H1 (cell line): ENCODE data around the gene PDCD6IP. TPM values are rescaled to one million over a fixed set of nuclear protein-coding genes. Genes with fewer than 3 reads are reported as not detected.
"Not testable (repeated sequence)": the region's sequence is repeated elsewhere in the genome, so short reads cannot be mapped to it uniquely, and the experiment has no call there.

Experiments used
- CTCF ChIA-PET: fragments of 300-600 bp; sonication (Branson Sonifier 250); formaldehyde crosslinking; loops from one replicate; lab custom pipeline; 2021; ENCODE audit not compliant: partially characterized antibody; lab: Charles Lee
- POLR2A ChIA-PET: fragments of 300-600 bp; sonication (Branson Sonifier 250); formaldehyde crosslinking; loops from one replicate; lab custom pipeline; 2021; ENCODE audit warnings: inconsistent platforms; ENCODE audit not compliant: partially characterized antibody; lab: Charles Lee
- DNase-seq, 2 experiments: peaks; one replicate each; pipeline versions ENCODE4 v3.0.0 to v3.0.0-alpha.2; 2010 to 2022; ENCODE audit warnings: low spot score in 2 of 2, low read depth in 1 of 2, mixed read lengths in 1 of 2
- FAIRE-seq: peaks from 2 replicates; lab custom pipeline; 2011; peaks lifted over from hg19 to GRCh38; lab: Jason Lieb, UNC
- H2AFZ ChIP-seq: 2 replicates; pipeline ENCODE4 v1.8.1; 2012; ENCODE audit warnings: low read length, inconsistent platforms
- H2AK5ac ChIP-seq: 2 replicates; pipeline ENCODE4 v1.6.1; 2013; ENCODE audit warnings: low read depth, low read length
- H2BK120ac ChIP-seq: replicated peaks from 2 replicates; pipeline ENCODE3; 2013; ENCODE audit warnings: low read depth, low read length, inconsistent platforms
- H2BK12ac ChIP-seq: 2 replicates; pipeline ENCODE4 v1.6.1; 2013; ENCODE audit warnings: low read depth, low read length
- H2BK15ac ChIP-seq: 2 replicates; pipeline ENCODE4 v1.6.1; 2013; ENCODE audit warnings: low read length
- H2BK20ac ChIP-seq: 2 replicates; pipeline ENCODE4 v1.6.1; 2013; ENCODE audit warnings: low read length
- H2BK5ac ChIP-seq: 2 replicates; pipeline ENCODE4 v1.6.1; 2013; ENCODE audit warnings: low read depth, low read length
- H3K14ac ChIP-seq: 2 replicates; pipeline ENCODE4 v1.6.1; 2013; ENCODE audit warnings: inconsistent platforms; ENCODE audit not compliant: insufficient read length
- H3K18ac ChIP-seq: 2 replicates; pipeline ENCODE4 v1.6.1; 2013; ENCODE audit warnings: low read length; ENCODE audit errors: extremely low read depth
- H3K23ac ChIP-seq: 2 replicates; pipeline ENCODE4 v1.6.1; 2013; ENCODE audit warnings: inconsistent platforms; ENCODE audit not compliant: insufficient read length
- H3K23me2 ChIP-seq: 2 replicates; pipeline ENCODE4 v1.6.1; 2013; ENCODE audit warnings: low read depth, low read length
- H3K27ac ChIP-seq: 2 replicates; pipeline ENCODE4 v1.6.1; 2011; ENCODE audit warnings: low read depth, low read length, inconsistent platforms
- H3K27me3 ChIP-seq, 4 experiments: replicated peaks in 1 of 4; 1 replicate in 1 of 4; 2 replicates in 3 of 4; pipeline versions ENCODE4 v1.6.1 to v1.8.1; 2011 to 2013; ENCODE audit warnings: low read length in 3 of 4, mild to moderate bottlenecking in 3 of 4, inconsistent platforms in 2 of 4, mixed read lengths in 2 of 4, moderate library complexity in 1 of 4; ENCODE audit not compliant: control insufficient read depth in 3 of 4, insufficient read depth in 3 of 4; ENCODE audit errors: extremely low read depth in 1 of 4
- H3K36me3 ChIP-seq, 4 experiments: 2 replicates each; pipeline versions ENCODE4 v1.6.1 to v1.8.1; 2011 to 2013; ENCODE audit warnings: mild to moderate bottlenecking in 4 of 4, low read length in 3 of 4, moderate library complexity in 2 of 4, control low read depth in 1 of 4, inconsistent platforms in 1 of 4; ENCODE audit not compliant: insufficient read depth in 4 of 4, control insufficient read depth in 2 of 4
- H3K4ac ChIP-seq: replicated peaks from 2 replicates; pipeline ENCODE3; 2013; ENCODE audit warnings: low read length, low read depth, mixed read lengths, inconsistent platforms; ENCODE audit not compliant: insufficient read length
- H3K4me1 ChIP-seq, 4 experiments: replicated peaks in 1 of 4; 1 replicate in 1 of 4; 2 replicates in 3 of 4; pipeline versions ENCODE4 v1.6.1 to v1.8.1; 2011 to 2013; ENCODE audit warnings: low read length in 3 of 4, inconsistent platforms in 2 of 4, mixed read lengths in 1 of 4; ENCODE audit not compliant: insufficient read depth in 4 of 4, control insufficient read depth in 3 of 4
- H3K4me2 ChIP-seq, 2 experiments: 2 replicates each; pipeline versions ENCODE4 v1.6.1 to v1.8.1; 2011 to 2013; ENCODE audit warnings: low read depth in 2 of 2, low read length in 2 of 2, control low read depth in 1 of 2, inconsistent platforms in 1 of 2, mild to moderate bottlenecking in 1 of 2; ENCODE audit not compliant: insufficient read depth in 1 of 2
- H3K4me3 ChIP-seq, 4 experiments: fragments of 200-600, 300-600 bp in 1 of 4; sonication (generic), shearing (Covaris generic), sonication (Bioruptor Twin) in 1 of 4; 2 replicates each; pipeline versions ENCODE4 v1.5.1 to v1.8.1; 2011 to 2016; ENCODE audit warnings: low read length in 4 of 4, low read depth in 3 of 4, control low read depth in 2 of 4, inconsistent platforms in 2 of 4, mild to moderate bottlenecking in 2 of 4, mixed read lengths in 1 of 4, moderate library complexity in 1 of 4; ENCODE audit not compliant: insufficient read depth in 2 of 4; ENCODE audit errors: extremely low read depth in 1 of 4
- H3K56ac ChIP-seq: replicated peaks from 2 replicates; pipeline ENCODE3; 2013; ENCODE audit warnings: low read depth, mild to moderate bottlenecking, mixed read lengths, low read length, inconsistent platforms; ENCODE audit not compliant: insufficient read length
- H3K79me1 ChIP-seq: 2 replicates; pipeline ENCODE4 v1.6.1; 2013; ENCODE audit warnings: low read depth, low read length, control low read depth
- H3K79me2 ChIP-seq, 2 experiments: 2 replicates each; pipeline versions ENCODE4 v1.6.1 to v1.8.1; 2012 to 2013; ENCODE audit warnings: low read length in 2 of 2, mild to moderate bottlenecking in 2 of 2, inconsistent platforms in 1 of 2; ENCODE audit not compliant: insufficient read depth in 2 of 2, control insufficient read depth in 1 of 2
- H3K9ac ChIP-seq, 4 experiments: replicated peaks in 1 of 4; 1 replicate in 1 of 4; 2 replicates in 3 of 4; pipeline versions ENCODE4 v1.6.1 to v1.8.1; 2011 to 2013; ENCODE audit warnings: low read depth in 3 of 4, low read length in 3 of 4, control low read depth in 2 of 4, mild to moderate bottlenecking in 2 of 4, moderate library complexity in 2 of 4, inconsistent platforms in 1 of 4; ENCODE audit errors: extremely low read depth in 1 of 4
- H3K9me3 ChIP-seq, 2 experiments: 2 replicates each; pipeline versions ENCODE4 v1.6.1 to v1.8.1; 2012 to 2013; ENCODE audit warnings: mild to moderate bottlenecking in 2 of 2, moderate library complexity in 2 of 2, control low read depth in 1 of 2, inconsistent platforms in 1 of 2, low read depth in 1 of 2, low read length in 1 of 2, mixed read lengths in 1 of 2; ENCODE audit not compliant: insufficient read depth in 2 of 2
- H4K20me1 ChIP-seq, 2 experiments: replicated peaks in 1 of 2; 2 replicates each; pipeline versions ENCODE3 to v1.8.1; 2011 to 2013; ENCODE audit warnings: inconsistent platforms in 2 of 2, low read length in 2 of 2, mild to moderate bottlenecking in 1 of 2; ENCODE audit not compliant: insufficient read depth in 2 of 2, control insufficient read depth in 1 of 2
- H4K5ac ChIP-seq: 2 replicates; pipeline ENCODE4 v1.6.1; 2013; ENCODE audit warnings: low read length, low read depth, mixed read lengths, inconsistent platforms; ENCODE audit not compliant: insufficient read length
- H4K8ac ChIP-seq: 2 replicates; pipeline ENCODE4 v1.8.0; 2013; ENCODE audit warnings: mild to moderate bottlenecking, moderate library complexity, low read length, inconsistent platforms; ENCODE audit not compliant: insufficient read depth; ENCODE audit errors: extremely low read depth
- H4K91ac ChIP-seq: replicated peaks from 2 replicates; pipeline ENCODE3; 2013; ENCODE audit warnings: low read length, mixed read lengths, inconsistent platforms; ENCODE audit not compliant: insufficient read length
- WGBS, 2 experiments: shearing (Covaris generic) in 1 of 2; methylation state at CpG; one replicate each; pipeline versions ENCODE4 v1.1.6 to v1.1.7; 2013 to 2015; ENCODE audit warnings: low lambda C conversion rate in 2 of 2, mixed read lengths in 2 of 2, inconsistent platforms in 1 of 2, low coverage in 1 of 2, missing lambda C conversion rate in 1 of 2; ENCODE audit not compliant: insufficient replicate concordance in 2 of 2, insufficient coverage in 1 of 2, insufficient read length in 1 of 2; ENCODE audit errors: extremely low coverage in 1 of 2, missing lambda C conversion rate in 1 of 2; 5-methylcytosine and 5-hydroxymethylcytosine counted together
- polyA plus RNA-seq, 7 experiments: library from polyadenylated mRNA; depleted of rRNA in 3 of 7; stranded (reverse) in 5 of 7; unstranded in 2 of 7; fragments of >200 nt in 5 of 7; fragments of 200-250 nt in 2 of 7; gene quantifications; 1 replicate in 5 of 7; 2 replicates in 1 of 7; 4 replicates in 1 of 7; pipeline versions ENCODE4 v1.2.1 to v1.2.3, GENCODE V29; 2011 to 2013; ENCODE audit warnings: missing spikeins in 2 of 7, mixed read lengths in 2 of 7
- total RNA-seq: library from RNA; stranded (reverse); fragmentation: NEBNext Ultra II Directional; extraction: Animal tissue kit (Norgen Biotek cat#: 25700); gene quantifications from 2 replicates; pipeline ENCODE4 v1.2.1, GENCODE V29; 2021

Gene PDCD6IP
- total and polyA plus RNA-seq, 2 of the 8 experiments (the other 6 are each of a cell fraction or from before 2014, with no cell fraction given): 61.7 to 155 TPM

GRCh38 chr3:33857701-33858100 lies 59.3 kb downstream of the PDCD6IP start:
- H3K4me2 ChIP-seq, H4K20me1 ChIP-seq, H2BK12ac ChIP-seq, H2AFZ ChIP-seq, H3K18ac ChIP-seq, H4K91ac ChIP-seq, H4K5ac ChIP-seq, H2BK120ac ChIP-seq, H3K27ac ChIP-seq, H3K4ac ChIP-seq, CTCF ChIA-PET, H2BK15ac ChIP-seq, H3K79me1 ChIP-seq, H4K8ac ChIP-seq, H2BK5ac ChIP-seq, H3K4me1 ChIP-seq, H3K4me3 ChIP-seq, H3K23me2 ChIP-seq, POLR2A ChIA-PET, H3K56ac ChIP-seq, H2AK5ac ChIP-seq, FAIRE-seq, H3K9ac ChIP-seq, H3K23ac ChIP-seq, H3K14ac ChIP-seq, H3K79me2 ChIP-seq, H3K9me3 ChIP-seq, DNase-seq, H2BK20ac ChIP-seq, H3K27me3 ChIP-seq: not testable (repeated sequence)
- H3K36me3 ChIP-seq: peaks cover 2 to 11% (median 4%) of the 10 kb centered on the region in 4 experiments; a peak in 5 of 8 replicates
- 88% methylated on average over 1 of the region's 1 CpG; no CpG with 5 or more reads in 1 of the 2 experiments for WGBS, 2 experiments
